Activated CD8-positive, alpha-beta memory T cell treated with anti-CD3 and anti-CD28 coated beads, Interleukin-2, amount 50 U/mL, for 1 hour (primary cell): ENCODE measurements around the gene LRCH3.
"Not testable (repeated sequence)": the region's sequence is repeated elsewhere in the genome, so short reads cannot be mapped to it uniquely, and the experiment has no call there.

Source experiments
- DNase-seq: peaks from one replicate; pipeline ENCODE4 v3.0.0-alpha.2; 2020; ENCODE audit errors: extremely low read depth

The LRCH3 gene

GRCh38 chr3:197926418-197926817 is 135.4 kb downstream of the LRCH3 start:
- no peak for DNase-seq

GRCh38 chr3:197927578-197927977 is 136.5 kb downstream of the LRCH3 start:
- DNase-seq = not testable (repeated sequence)

GRCh38 chr3:197936819-197937384 is 145.8 kb downstream of the LRCH3 start:
- no peak for DNase-seq
